Measurements from ENCODE around the gene SLN. TPM values are rescaled to one million over a fixed set of nuclear protein-coding genes. Genes with fewer than 3 reads are reported as not detected.

SLN gene
- total and polyA plus RNA-seq, 9 of the 15 experiments (the other 6 are each of a cell fraction or from before 2014, with no cell fraction given): not detected

GRCh38 chr11:107706531-107706930 lies 5.3 kb downstream of the SLN start:
- no peaks in the 10 kb centered on the region for H3K79me2 ChIP-seq (ENCODE audit: control insufficient read depth, insufficient read depth, low read length)
- no peak overlapping the region for H3K27ac ChIP-seq (ENCODE audit: extremely low read depth, low read depth, low read length)
- no peak overlapping the region for H3K4me2 ChIP-seq (ENCODE audit: insufficient read depth, low read length)
- DNase-seq (ENCODE audit: extremely low read depth in 1 of 4, low spot score in 3 of 4): no peak
- H3K4me3 ChIP-seq: no peak overlapping the region
- H3K27me3 ChIP-seq (ENCODE audit: control insufficient read depth in 2 of 2, insufficient read depth in 2 of 2, low read length in 2 of 2): peaks cover 4 to 6% of the 10 kb centered on the region in 2 experiments; a peak in 3 of 5 replicates
- ATAC-seq: no peak
- H3K4me1 ChIP-seq (replicated peaks in 1 of 2; ENCODE audit: control insufficient read depth in 2 of 2, insufficient read depth in 2 of 2, low read length in 2 of 2): no peaks in the 10 kb centered on the region
- no TSS peak for BruUV-seq (replicated peaks)
- FAIRE-seq: no peak
- intact Hi-C loops (cut with micrococcal nuclease): no loop called here
- no peaks in the 10 kb centered on the region for H3K9me3 ChIP-seq (replicated peaks; ENCODE audit: control insufficient read depth, insufficient read depth, low read depth, low read length)
- ChIA-PET POLR2A (no interaction called here), CTCF (ENCODE audit: low intra/inter-chr PET ratio) (no interaction called here)
- in situ Hi-C loops (cut with MboI): no loop called here
- no peaks in the 10 kb centered on the region for H3K36me3 ChIP-seq (ENCODE audit: control insufficient read depth, insufficient read depth, low read length)
- no peaks in the 10 kb centered on the region for H3K9me1 ChIP-seq (ENCODE audit: control insufficient read depth, insufficient read depth, low read length)
- no peak overlapping the region for H3K9ac ChIP-seq (ENCODE audit: insufficient read depth in 1 of 2, low read depth in 2 of 2, low read length in 2 of 2)
- WGBS (ENCODE audit: insufficient coverage, low coverage, missing lambda C conversion rate): 10% methylated on average over 2 of the region's 2 CpGs
- no peaks in the 10 kb centered on the region for H4K20me1 ChIP-seq (replicated peaks; ENCODE audit: control insufficient read depth, insufficient read depth, low read length)
- no peak overlapping the region for H2AFZ ChIP-seq (ENCODE audit: low read depth, low read length)
- TF ChIP-seq ATF6 (CRISPR knock-in tag; IDR thresholded peaks at IDR 0.05): no peak
- TF ChIP-seq DLX4 (CRISPR knock-in tag; IDR thresholded peaks at IDR 0.05): no peak
- no peak for TF ChIP-seq HDAC6 (IDR thresholded peaks at IDR 0.05; ENCODE audit: low read depth, low read length)
- no peak for TF ChIP-seq ZNF197 (CRISPR knock-in tag; IDR thresholded peaks at IDR 0.05; ENCODE audit: low read depth)
- no peak for TF ChIP-seq ZKSCAN1 (IDR thresholded peaks at IDR 0.05; ENCODE audit: low read depth, low read length)
- no peak for TF ChIP-seq TEAD4 (IDR thresholded peaks at IDR 0.05; ENCODE audit: low read length)
- TF ChIP-seq TEAD4 (CRISPR knock-in tag; IDR thresholded peaks at IDR 0.05; ENCODE audit: borderline replicate concordance): no peak
- no peak for TF ChIP-seq ZNF436 (CRISPR knock-in tag; IDR thresholded peaks at IDR 0.05)
- TF ChIP-seq HDAC1 (IDR thresholded peaks at IDR 0.05): no peak
- TF ChIP-seq SAFB2 (IDR thresholded peaks at IDR 0.05; ENCODE audit: borderline replicate concordance, low read depth, low read length, severe bottlenecking): no peak
- TF ChIP-seq TAF1 (IDR thresholded peaks at IDR 0.05; ENCODE audit: control insufficient read depth, extremely low read depth, insufficient read depth, low read length, severe bottlenecking): no peak
- TF ChIP-seq ZNF668 (CRISPR knock-in tag; IDR thresholded peaks at IDR 0.05): no peak
- no peak for TF ChIP-seq ZC3H11A (IDR thresholded peaks at IDR 0.05; ENCODE audit: low read depth, low read length)
- no peak for TF ChIP-seq ZNF507 (tag; conservative IDR thresholded peaks at IDR 0.05)
- TF ChIP-seq ERF (CRISPR knock-in tag; IDR thresholded peaks at IDR 0.05): no peak
- no peak for TF ChIP-seq RREB1 (CRISPR knock-in tag; IDR thresholded peaks at IDR 0.05)
- TF ChIP-seq ZBTB8A (IDR thresholded peaks at IDR 0.05; ENCODE audit: partially characterized antibody): no peak
